ENCODE results near the gene METTL8.

METTL8 gene

GRCh38 chr2:171401947-171402346 lies 31.8 kb downstream of the METTL8 start:
- H3K27me3 ChIP-seq (ENCODE audit: control insufficient read depth, insufficient read depth, low read length, poor library complexity, severe bottlenecking): no peaks in the 10 kb centered on the region
- H3K4me3 ChIP-seq (ENCODE audit: insufficient read depth, low read depth, low read length): no peak overlapping the region
- no peaks in the 10 kb centered on the region for H3K36me3 ChIP-seq (ENCODE audit: control insufficient read depth, insufficient read depth, low read length)
- H3K4me1 ChIP-seq (ENCODE audit: control insufficient read depth, insufficient read depth, low read length): no peaks in the 10 kb centered on the region
- no peaks in the 10 kb centered on the region for H3K9me3 ChIP-seq (ENCODE audit: control insufficient read depth, low read length)
- H3K27ac ChIP-seq (ENCODE audit: insufficient read depth, low read depth, low read length, poor library complexity, severe bottlenecking): no peak overlapping the region
- WGBS, 2 experiments: 91 to 94% methylated on average over 1 of the region's 1 CpG

DNA sequence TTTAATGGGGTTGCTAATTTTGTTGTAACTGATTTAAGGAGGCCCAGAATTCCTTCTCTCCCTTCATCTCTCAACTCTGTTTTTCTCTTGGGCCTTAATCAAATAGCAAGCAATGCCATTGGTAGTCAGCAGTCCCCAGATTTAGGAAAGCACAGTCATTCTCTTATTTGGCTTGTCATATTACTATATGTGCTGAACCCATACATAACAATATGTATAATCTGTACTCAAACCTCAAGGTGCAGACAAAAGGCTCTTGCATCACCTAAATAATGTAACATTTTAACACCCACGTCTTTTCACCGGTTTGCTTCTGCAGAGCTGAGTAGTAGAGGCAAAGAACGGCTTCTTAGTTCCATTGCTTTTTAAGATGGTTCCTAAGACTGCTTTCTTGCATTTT lies 33.4 kb downstream of the METTL8 start:
- no peak overlapping the region for H3K27ac ChIP-seq (ENCODE audit: insufficient read depth, low read depth, low read length, poor library complexity, severe bottlenecking)
- no peaks in the 10 kb centered on the region for H3K36me3 ChIP-seq (ENCODE audit: control insufficient read depth, insufficient read depth, low read length)
- H3K27me3 ChIP-seq (ENCODE audit: control insufficient read depth, insufficient read depth, low read length, poor library complexity, severe bottlenecking): no peaks in the 10 kb centered on the region
- 84 to 93% methylated on average over 3 of the region's 3 CpGs for WGBS, 2 experiments
- no peaks in the 10 kb centered on the region for H3K9me3 ChIP-seq (ENCODE audit: control insufficient read depth, low read length)
- H3K4me1 ChIP-seq (ENCODE audit: control insufficient read depth, insufficient read depth, low read length): no peaks in the 10 kb centered on the region
- no peak overlapping the region for H3K4me3 ChIP-seq (ENCODE audit: insufficient read depth, low read depth, low read length)

GRCh38 chr2:171399292-171399691 lies 34.5 kb downstream of the METTL8 start:
- Histone ChIP-seq H3K9me3 (ENCODE audit: control insufficient read depth, low read length) (no peaks in the 10 kb centered on the region), H3K4me3 (ENCODE audit: insufficient read depth, low read depth, low read length) (no peak overlapping the region), H3K4me1 (ENCODE audit: control insufficient read depth, insufficient read depth, low read length) (no peaks in the 10 kb centered on the region), H3K27ac (ENCODE audit: insufficient read depth, low read depth, low read length, poor library complexity, severe bottlenecking) (no peak overlapping the region), H3K36me3 (ENCODE audit: control insufficient read depth, insufficient read depth, low read length) (no peaks in the 10 kb centered on the region), H3K27me3 (ENCODE audit: control insufficient read depth, insufficient read depth, low read length, poor library complexity, severe bottlenecking) (no peaks in the 10 kb centered on the region)

- no CpG with 5 or more reads among the region's 1 CpG for WGBS, 2 experiments
- Histone ChIP-seq H3K4me3 (ENCODE audit: insufficient read depth, low read depth, low read length) (no peak overlapping the region), H3K4me1 (ENCODE audit: control insufficient read depth, insufficient read depth, low read length) (no peaks in the 10 kb centered on the region), H3K9me3 (ENCODE audit: control insufficient read depth, low read length) (no peaks in the 10 kb centered on the region), H3K36me3 (ENCODE audit: control insufficient read depth, insufficient read depth, low read length) (no peaks in the 10 kb centered on the region), H3K27ac (ENCODE audit: insufficient read depth, low read depth, low read length, poor library complexity, severe bottlenecking) (no peak overlapping the region), H3K27me3 (ENCODE audit: control insufficient read depth, insufficient read depth, low read length, poor library complexity, severe bottlenecking) (no peaks in the 10 kb centered on the region)
These were observed 39.5 kb downstream of the METTL8 start for GRCh38 chr2:171394164-171394740.

GRCh38 chr2:171393487-171393886 lies 40.3 kb downstream of the METTL8 start:
- 100% methylated on average over 1 of the region's 1 CpG for WGBS, 2 experiments
- Histone ChIP-seq H3K27me3 (ENCODE audit: control insufficient read depth, insufficient read depth, low read length, poor library complexity, severe bottlenecking) (no peaks in the 10 kb centered on the region), H3K4me1 (ENCODE audit: control insufficient read depth, insufficient read depth, low read length) (no peaks in the 10 kb centered on the region), H3K36me3 (ENCODE audit: control insufficient read depth, insufficient read depth, low read length) (no peaks in the 10 kb centered on the region), H3K4me3 (ENCODE audit: insufficient read depth, low read depth, low read length) (no peak overlapping the region), H3K27ac (ENCODE audit: insufficient read depth, low read depth, low read length, poor library complexity, severe bottlenecking) (no peak overlapping the region), H3K9me3 (ENCODE audit: control insufficient read depth, low read length) (no peaks in the 10 kb centered on the region)

GRCh38 chr2:171391532-171391931 lies 42.3 kb downstream of the METTL8 start:
- WGBS, 2 experiments: 94 to 97% methylated on average over 2 of the region's 2 CpGs

DNA sequence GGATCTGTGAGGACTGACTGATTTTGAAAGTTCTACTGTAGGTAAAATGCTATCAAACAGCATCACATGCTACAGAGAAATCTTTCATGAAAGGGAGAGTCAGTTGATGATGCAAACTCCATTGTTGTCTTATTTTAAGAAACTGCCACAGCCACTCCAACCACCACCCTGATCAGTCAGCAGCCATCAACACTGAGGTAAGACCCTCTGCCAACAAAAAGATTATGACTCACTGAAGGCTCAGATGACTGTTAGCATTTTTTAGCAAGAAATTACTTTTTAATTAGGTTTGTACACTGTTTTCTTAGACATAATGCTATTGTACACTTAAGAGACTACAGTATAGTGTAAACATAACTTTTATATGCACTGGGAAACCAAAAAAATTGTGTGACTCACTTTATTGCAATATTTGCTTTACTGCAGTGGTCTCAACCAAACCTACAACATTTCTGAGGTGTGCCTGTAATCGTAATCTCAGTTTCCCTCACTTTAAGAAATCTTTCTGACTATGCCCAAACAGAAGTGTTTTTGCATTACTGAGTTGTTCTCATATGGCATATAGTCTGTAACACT lies 42.8 kb downstream of the METTL8 start:
- Histone ChIP-seq H3K27me3 (ENCODE audit: control insufficient read depth, insufficient read depth, low read length, poor library complexity, severe bottlenecking) (no peaks in the 10 kb centered on the region), H3K4me1 (ENCODE audit: control insufficient read depth, insufficient read depth, low read length) (peaks cover 7% of the 10 kb centered on the region), H3K27ac (ENCODE audit: insufficient read depth, low read depth, low read length, poor library complexity, severe bottlenecking) (no peak overlapping the region), H3K9me3 (ENCODE audit: control insufficient read depth, low read length) (no peaks in the 10 kb centered on the region), H3K4me3 (ENCODE audit: insufficient read depth, low read depth, low read length) (no peak overlapping the region), H3K36me3 (ENCODE audit: control insufficient read depth, insufficient read depth, low read length) (no peaks in the 10 kb centered on the region)
- WGBS, 2 experiments: 94 to 100% methylated on average over 1 of the region's 1 CpG

More at GRCh38 chr2:171391532-171391931, 42.3 kb downstream of the METTL8 start:
- no peaks in the 10 kb centered on the region for H3K27me3 ChIP-seq (ENCODE audit: control insufficient read depth, insufficient read depth, low read length, poor library complexity, severe bottlenecking)
- H3K9me3 ChIP-seq (ENCODE audit: control insufficient read depth, low read length): no peaks in the 10 kb centered on the region
- H3K4me1 ChIP-seq (ENCODE audit: control insufficient read depth, insufficient read depth, low read length): peaks cover 5% of the 10 kb centered on the region
- no peak overlapping the region for H3K27ac ChIP-seq (ENCODE audit: insufficient read depth, low read depth, low read length, poor library complexity, severe bottlenecking)
- H3K36me3 ChIP-seq (ENCODE audit: control insufficient read depth, insufficient read depth, low read length): no peaks in the 10 kb centered on the region
- H3K4me3 ChIP-seq (ENCODE audit: insufficient read depth, low read depth, low read length): no peak overlapping the region

DNA sequence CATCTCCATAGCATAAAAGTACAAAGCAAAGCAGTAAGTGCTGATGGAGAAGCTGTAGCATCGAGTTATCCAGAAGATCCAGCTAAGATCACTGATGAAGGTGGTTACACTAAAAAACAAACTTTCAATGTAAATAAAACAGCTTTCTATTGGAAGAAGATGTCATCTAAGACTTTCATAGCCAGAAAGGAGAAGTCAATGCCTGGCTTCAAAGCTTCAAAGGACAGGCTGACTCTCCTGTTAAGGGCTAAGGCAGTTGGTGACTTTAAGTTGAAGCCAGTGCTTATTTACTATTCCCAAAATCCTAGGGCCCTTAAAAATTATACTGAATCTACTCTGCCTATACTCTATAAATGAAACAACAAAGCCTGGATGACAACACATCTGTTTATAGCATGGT lies 44.0 kb downstream of the METTL8 start:
- Histone ChIP-seq H3K36me3 (ENCODE audit: control insufficient read depth, insufficient read depth, low read length) (no peaks in the 10 kb centered on the region), H3K9me3 (ENCODE audit: control insufficient read depth, low read length) (no peaks in the 10 kb centered on the region), H3K27ac (ENCODE audit: insufficient read depth, low read depth, low read length, poor library complexity, severe bottlenecking) (no peak overlapping the region), H3K4me1 (ENCODE audit: control insufficient read depth, insufficient read depth, low read length) (peaks cover 7% of the 10 kb centered on the region), H3K4me3 (ENCODE audit: insufficient read depth, low read depth, low read length) (no peak overlapping the region), H3K27me3 (ENCODE audit: control insufficient read depth, insufficient read depth, low read length, poor library complexity, severe bottlenecking) (no peaks in the 10 kb centered on the region)
- 100% methylated on average over 1 of the region's 1 CpG; no CpG with 5 or more reads in 1 of the 2 experiments for WGBS, 2 experiments

- H3K4me3 ChIP-seq (ENCODE audit: insufficient read depth, low read depth, low read length): no peak overlapping the region
- H3K9me3 ChIP-seq (ENCODE audit: control insufficient read depth, low read length): no peaks in the 10 kb centered on the region
These were observed 44.5 kb downstream of the METTL8 start for GRCh38 chr2:171389325-171389724.

DNA sequence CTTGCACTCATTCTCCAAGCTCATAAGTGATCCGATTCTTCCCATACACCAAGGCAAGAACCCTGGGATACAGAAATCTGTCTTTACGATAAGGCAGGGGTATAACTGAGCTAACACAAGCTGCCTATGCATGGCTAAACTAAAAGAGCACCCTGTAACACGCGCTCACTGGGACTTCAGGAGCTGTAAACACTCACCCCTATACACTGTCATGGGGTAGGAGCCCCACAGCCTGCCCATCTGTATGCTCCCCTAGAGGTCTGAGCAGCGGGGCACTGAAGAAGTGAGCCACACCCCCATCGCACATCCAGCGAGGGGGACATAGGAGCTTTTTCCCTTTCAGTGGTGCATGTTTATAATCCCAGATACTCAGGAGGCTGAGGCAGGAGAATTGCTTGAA lies 46.7 kb downstream of the METTL8 start:
- Histone ChIP-seq H3K4me3 (ENCODE audit: insufficient read depth, low read depth, low read length) (no peak overlapping the region), H3K36me3 (ENCODE audit: control insufficient read depth, insufficient read depth, low read length) (no peaks in the 10 kb centered on the region), H3K9me3 (ENCODE audit: control insufficient read depth, low read length) (no peaks in the 10 kb centered on the region), H3K27me3 (ENCODE audit: control insufficient read depth, insufficient read depth, low read length, poor library complexity, severe bottlenecking) (no peaks in the 10 kb centered on the region), H3K27ac (ENCODE audit: insufficient read depth, low read depth, low read length, poor library complexity, severe bottlenecking) (no peak overlapping the region), H3K4me1 (ENCODE audit: control insufficient read depth, insufficient read depth, low read length) (peaks cover 7% of the 10 kb centered on the region)
- 77 to 87% methylated on average over 7 of the region's 7 CpGs for WGBS, 2 experiments

More at GRCh38 chr2:171389325-171389724, 44.5 kb downstream of the METTL8 start:
- no peaks in the 10 kb centered on the region for H3K27me3 ChIP-seq (ENCODE audit: control insufficient read depth, insufficient read depth, low read length, poor library complexity, severe bottlenecking)
- H3K36me3 ChIP-seq (ENCODE audit: control insufficient read depth, insufficient read depth, low read length): no peaks in the 10 kb centered on the region
- H3K4me1 ChIP-seq (ENCODE audit: control insufficient read depth, insufficient read depth, low read length): peaks cover 7% of the 10 kb centered on the region
- no peak overlapping the region for H3K27ac ChIP-seq (ENCODE audit: insufficient read depth, low read depth, low read length, poor library complexity, severe bottlenecking)
- 83 to 100% methylated on average over 1 of the region's 1 CpG for WGBS, 2 experiments
